Left lung (tissue), 10 donors: ENCODE data around the gene IRF8. TPM values are rescaled to one million over a fixed set of nuclear protein-coding genes. Genes with fewer than 3 reads are reported as not detected.

ENCODE experiments used
- ATAC-seq: fragments of 200-7000 bp; cut with Tn5 transposase; one replicate; pipeline ENCODE4 v1.9.1; 2020; ENCODE audit warnings: moderate library complexity
- DNase-seq, 4 donors: peaks; one replicate each; pipeline ENCODE4 v3.0.0-alpha.2; 2013 to 2020
- H3K27ac ChIP-seq, 2 donors: fragments of 200-600 bp; sonication (generic) in 1 of 2; one replicate each; pipeline versions ENCODE4 v1.5.0 to v1.8.0; 2020 to 2021
- H3K27me3 ChIP-seq, 2 donors: fragments of 200-600 bp; sonication (generic) in 1 of 2; one replicate each; pipeline versions ENCODE4 v1.5.0 to v1.8.0; 2020 to 2021
- H3K36me3 ChIP-seq, 2 donors: fragments of 200-600 bp; sonication (generic) in 1 of 2; one replicate each; pipeline versions ENCODE4 v1.5.0 to v1.8.0; 2020 to 2021
- H3K4me1 ChIP-seq, 2 donors: fragments of 200-600 bp; one replicate each; pipeline ENCODE4 v1.8.0; 2021
- H3K4me3 ChIP-seq, 2 donors: fragments of 200-600 bp; sonication (generic) in 1 of 2; one replicate each; pipeline versions ENCODE4 v1.5.0 to v1.8.0; 2020 to 2021; ENCODE audit warnings: mild to moderate bottlenecking in 1 of 2
- H3K9me3 ChIP-seq, 2 donors: fragments of 200-600 bp; sonication (generic) in 1 of 2; one replicate each; pipeline versions ENCODE4 v1.5.0 to v1.8.0; 2020 to 2021
- CTCF ChIP-seq, 2 donors: fragments of 200-600 bp; sonication (generic) in 1 of 2; IDR thresholded peaks; one replicate each; pipeline versions ENCODE4 v1.5.0 to v1.8.0; 2021; ENCODE audit warnings: antibody characterized with exemption in 2 of 2
- intact Hi-C, 2 donors: fragments of 100-400 bp; cut with DNase I; formaldehyde crosslinking; loops; one replicate each; pipeline versions ENCODE4 v1.11.2 to v1.14.2; 2022
- microRNA-seq, 2 donors: library from miRNA; unstranded; fragments of <30 nt; microRNA quantifications; one replicate each; pipeline ENCODE4, GENCODE V29; 2019
- polyA plus RNA-seq, 6 donors: library from polyadenylated mRNA; unstranded; fragments of 120-200 nt; gene quantifications; one replicate each; pipeline ENCODE4 v1.2.1, GENCODE V29; 2013; ENCODE audit not compliant: insufficient read length in 6 of 6
- total RNA-seq, 2 donors: library from RNA; stranded (reverse); fragmentation: NEBNext Ultra II Directional; extraction: Animal tissue kit (Norgen Biotek cat#: 25700); gene quantifications; one replicate each; pipeline ENCODE4 v1.2.1, GENCODE V29; 2021
- donor health status: DM: no; HTN: yes; CAD: no.
- donor health status: DM: no; HTN: no; CAD: no.

Gene IRF8
- total and polyA plus RNA-seq, 8 donors, result 9.8 to 33.6 (median 15.2) TPM

GRCh38 chr16:85970016-85970733, 71.2 kb downstream of the IRF8 start:
- no peak for DNase-seq
- no peaks in the 10 kb centered on the region for H3K4me1 ChIP-seq
- ATAC-seq, result no peak
- no peaks in the 10 kb centered on the region for H3K9me3 ChIP-seq
- H3K27me3 ChIP-seq, result peaks cover 0 to 15% of the 10 kb centered on the region in 2 donors
- TF ChIP-seq CTCF (IDR thresholded peaks at IDR 0.05), result no peak
- intact Hi-C loops, result no loop called here
- H3K27ac ChIP-seq, result no peak overlapping the region
- H3K36me3 ChIP-seq, result no peaks in the 10 kb centered on the region
- no peak overlapping the region for H3K4me3 ChIP-seq

DNA sequence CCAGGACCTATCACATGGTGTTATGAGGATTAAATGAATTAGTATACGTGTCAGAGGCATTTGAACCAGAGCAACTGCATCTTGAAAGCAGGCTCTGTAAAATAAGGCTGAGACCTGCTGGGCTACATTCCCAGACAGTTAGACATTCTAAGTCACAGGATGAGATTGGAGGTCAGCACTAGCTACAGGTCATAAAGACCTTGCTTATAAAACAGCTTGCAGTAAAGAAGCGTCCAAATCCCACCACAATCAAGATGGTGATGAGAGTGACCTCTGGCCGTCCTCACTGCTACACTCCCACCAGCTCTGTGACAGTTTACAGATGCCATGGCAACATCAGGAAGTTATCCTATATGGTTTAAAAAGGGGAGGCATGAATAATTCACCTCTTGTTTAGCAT, 71.8 kb downstream of the IRF8 start:
- intact Hi-C loops, result no loop called here
- ATAC-seq (no peak), DNase-seq (no peak)
- Histone ChIP-seq H3K4me1 (no peaks in the 10 kb centered on the region), H3K9me3 (no peaks in the 10 kb centered on the region), H3K27me3 (peaks cover 0 to 15% of the 10 kb centered on the region in 2 donors), H3K4me3 (no peak overlapping the region), H3K27ac (no peak overlapping the region), H3K36me3 (no peaks in the 10 kb centered on the region)
- TF ChIP-seq CTCF (IDR thresholded peaks at IDR 0.05), result no peak

Small RNAs within 50 kb of the gene (microRNA-seq; reads per million reads assigned to microRNA genes)
- 0.27 to 2.3 reads per million in 2 donors for gene MIR6774

Other genes with a start within 250 kb of the IRF8 start
- gene GINS2, start 210.2 kb upstream of the IRF8 start, total RNA-seq, result 1 to 10 TPM; 4.2 to 8.5 TPM
- 10 to 100 TPM; 12.9 to 17.4 (median 14.8) TPM for gene GINS2, start 210.2 kb upstream of the IRF8 start, polyA plus RNA-seq
- gene C16orf74, start 148.1 kb upstream of the IRF8 start, total RNA-seq, result 1 to 10 TPM; 1.3 to 1.9 TPM
- 10 to 100 TPM in 5 of 6 donors, 1 to 10 TPM in 1; 9.4 to 17.5 (median 13.3) TPM for gene C16orf74, start 148.1 kb upstream of the IRF8 start, polyA plus RNA-seq
- 10 to 100 TPM; 19.4 to 29.1 TPM for gene EMC8, start 99.6 kb upstream of the IRF8 start, total RNA-seq
- 10 to 100 TPM; 20.9 to 29.1 (median 25.3) TPM for gene EMC8, start 99.6 kb upstream of the IRF8 start, polyA plus RNA-seq
- 100 to 1,000 TPM; 368 to 418 TPM for gene COX4I1, start 99.5 kb upstream of the IRF8 start, total RNA-seq
- gene COX4I1, start 99.5 kb upstream of the IRF8 start, polyA plus RNA-seq, result 100 to 1,000 TPM; 272 to 349 (median 295) TPM